ENCODE measurements around the gene DPP3.

The DPP3 gene

GRCh38 chr11:66478729-66479393 lies 1.4 kb upstream of the DPP3 start:
- no peak for DNase-seq (ENCODE audit: extremely low read depth in 1 of 2, low read depth in 1 of 2)

- DNase-seq (ENCODE audit: extremely low read depth in 1 of 2, low read depth in 1 of 2): no peak
Observed at GRCh38 chr11:66479394-66480116, 679 bp upstream of the DPP3 start.

GRCh38 chr11:66484806-66485380 lies 4.7 kb downstream of the DPP3 start:
- no peak for DNase-seq (ENCODE audit: extremely low read depth in 1 of 2, low read depth in 1 of 2)

GRCh38 chr11:66488957-66489356 lies 8.7 kb downstream of the DPP3 start:
- DNase-seq (ENCODE audit: extremely low read depth in 1 of 2, low read depth in 1 of 2): no peak

- no peak for DNase-seq (ENCODE audit: extremely low read depth in 1 of 2, low read depth in 1 of 2)
Observed at GRCh38 chr11:66489636-66490035, 9.4 kb downstream of the DPP3 start.

GRCh38 chr11:66491315-66491935 lies 11.2 kb downstream of the DPP3 start:
- no peak for DNase-seq (ENCODE audit: extremely low read depth in 1 of 2, low read depth in 1 of 2)

- no peak for DNase-seq (ENCODE audit: extremely low read depth in 1 of 2, low read depth in 1 of 2)
Observed at GRCh38 chr11:66492161-66492865, 12.1 kb downstream of the DPP3 start.

GRCh38 chr11:66493130-66493529 lies 12.9 kb downstream of the DPP3 start:
- no peak for DNase-seq (ENCODE audit: extremely low read depth in 1 of 2, low read depth in 1 of 2)

GRCh38 chr11:66494458-66494857 lies 14.2 kb downstream of the DPP3 start:
- no peak for DNase-seq (ENCODE audit: extremely low read depth in 1 of 2, low read depth in 1 of 2)

GRCh38 chr11:66494935-66495334 lies 14.7 kb downstream of the DPP3 start:
- DNase-seq (ENCODE audit: extremely low read depth in 1 of 2, low read depth in 1 of 2): no peak

GRCh38 chr11:66495401-66495854 lies 15.2 kb downstream of the DPP3 start:
- no peak for DNase-seq (ENCODE audit: extremely low read depth in 1 of 2, low read depth in 1 of 2)

GRCh38 chr11:66497206-66497605 lies 17.0 kb downstream of the DPP3 start:
- DNase-seq (ENCODE audit: extremely low read depth in 1 of 2, low read depth in 1 of 2): no peak

- no peak for DNase-seq (ENCODE audit: extremely low read depth in 1 of 2, low read depth in 1 of 2)
Observed at GRCh38 chr11:66498506-66498905, 18.3 kb downstream of the DPP3 start.

GRCh38 chr11:66505276-66505816 lies 25.1 kb downstream of the DPP3 start:
- DNase-seq (ENCODE audit: extremely low read depth in 1 of 2, low read depth in 1 of 2): no peak

GRCh38 chr11:66509131-66509561 lies 28.9 kb downstream of the DPP3 start:
- DNase-seq (ENCODE audit: extremely low read depth in 1 of 2, low read depth in 1 of 2): no peak

GRCh38 chr11:66510271-66510989 lies 30.2 kb downstream of the DPP3 start, which contains the start of gene BBS1:
BBS1 (plus strand) TSS chr11:66510635; CDS start chr11:66510660, 25 bp downstream.
- DNase-seq (ENCODE audit: extremely low read depth in 1 of 2, low read depth in 1 of 2): peak; percentile 59 to 71

- DNase-seq (ENCODE audit: extremely low read depth in 1 of 2, low read depth in 1 of 2): no peak
Observed at GRCh38 chr11:66510990-66511339, 30.7 kb downstream of the DPP3 start.

GRCh38 chr11:66523611-66524010 lies 43.4 kb downstream of the DPP3 start:
- DNase-seq (ENCODE audit: extremely low read depth in 1 of 2, low read depth in 1 of 2): no peak

GRCh38 chr11:66524304-66525040 lies 44.2 kb downstream of the DPP3 start:
- DNase-seq (ENCODE audit: extremely low read depth in 1 of 2, low read depth in 1 of 2): no peak
